ENCODE results near the gene MNT. TPM values are rescaled to one million over a fixed set of nuclear protein-coding genes. Genes with fewer than 3 reads are reported as not detected.

MNT gene
- total RNA-seq, 1 experiment from 2014 or later = 38.9 TPM

- H2BK120ac ChIP-seq (ENCODE audit: low read depth, low read length, poor library complexity, severe bottlenecking) = no peak overlapping the region
Measured at GRCh38 chr17:2421315-2422147, 20.7 kb upstream of the MNT start.

More at GRCh38 chr17:2421315-2422147, 20.7 kb upstream of the MNT start:
- H3K9me3 ChIP-seq (ENCODE audit: control insufficient read depth, low read depth, low read length) = no peaks in the 10 kb centered on the region
- H2AK5ac ChIP-seq (ENCODE audit: insufficient read length, low read length) = no peak overlapping the region
- H2BK15ac ChIP-seq (ENCODE audit: low read depth, low read length) = no peak overlapping the region
- H3K27me3 ChIP-seq (ENCODE audit: insufficient read depth, low read length) = no peaks in the 10 kb centered on the region
- peaks cover 2 to 3% of the 10 kb centered on the region in 2 experiments; a peak in 2 of 4 replicates for H3K4me1 Mint-ChIP-seq
- no CpG with 5 or more reads among the region's 27 CpGs for WGBS (ENCODE audit: extremely low coverage, insufficient read length, low lambda C conversion rate)
- H4K5ac ChIP-seq (ENCODE audit: insufficient read length, low read depth, low read length) = no peak overlapping the region
- H2BK12ac ChIP-seq (ENCODE audit: insufficient read length, low read depth, low read length) = no peak overlapping the region
- H3K56ac ChIP-seq (ENCODE audit: insufficient read length, low read depth, low read length) = peak overlapping the region; percentile 41
- H3K4me3 Mint-ChIP-seq = no peak overlapping the region
- H3K79me2 ChIP-seq (ENCODE audit: insufficient read depth, low read length) = no peaks in the 10 kb centered on the region
- H3K79me1 ChIP-seq (ENCODE audit: insufficient read depth, low read depth, low read length, poor library complexity, severe bottlenecking) = no peaks in the 10 kb centered on the region
- H3T11ph ChIP-seq (ENCODE audit: low read length) = no peak overlapping the region
- H3K27ac ChIP-seq (ENCODE audit: insufficient read length, low read depth, low read length) = no peak overlapping the region
- H3K4me2 ChIP-seq (ENCODE audit: insufficient read depth, insufficient read length, low read length) = no peak overlapping the region
- H3K27me3 Mint-ChIP-seq (ENCODE audit: low read depth) = no peaks in the 10 kb centered on the region
- H4K8ac ChIP-seq (replicated peaks; ENCODE audit: insufficient read length, low read depth, low read length) = no peak overlapping the region
- no peak overlapping the region for H3K18ac ChIP-seq (ENCODE audit: insufficient read length, low read depth, low read length)
- H3K27ac Mint-ChIP-seq = peak overlapping the region in 2 of 3 experiments; percentile 10 to 73; a peak in 3 of 7 replicates
- H3K4me1 ChIP-seq (ENCODE audit: insufficient read depth, low read length) = no peaks in the 10 kb centered on the region
- H3K14ac ChIP-seq (ENCODE audit: insufficient read depth, low read length) = no peak overlapping the region
- H3K23ac ChIP-seq (ENCODE audit: insufficient read length, low read depth, low read length) = no peak overlapping the region
- no peak for DNase-seq
- no peaks in the 10 kb centered on the region for H4K20me1 ChIP-seq (ENCODE audit: control insufficient read depth, insufficient read depth, insufficient read length)
- no peaks in the 10 kb centered on the region for H3K23me2 ChIP-seq (ENCODE audit: insufficient read length, low read depth, low read length, poor library complexity, severe bottlenecking)
- peaks cover 21 to 59% (median 45%) of the 10 kb centered on the region in 3 experiments; a peak in 6 of 7 replicates for H3K36me3 Mint-ChIP-seq (ENCODE audit: insufficient read depth in 1 of 3, low read depth in 3 of 3)
- no peak overlapping the region for H2BK5ac ChIP-seq (ENCODE audit: insufficient read length, low read length)
- no peak overlapping the region for H4K91ac ChIP-seq (ENCODE audit: insufficient read length, low read depth, low read length)
- TF ChIP-seq, protein P1, sequence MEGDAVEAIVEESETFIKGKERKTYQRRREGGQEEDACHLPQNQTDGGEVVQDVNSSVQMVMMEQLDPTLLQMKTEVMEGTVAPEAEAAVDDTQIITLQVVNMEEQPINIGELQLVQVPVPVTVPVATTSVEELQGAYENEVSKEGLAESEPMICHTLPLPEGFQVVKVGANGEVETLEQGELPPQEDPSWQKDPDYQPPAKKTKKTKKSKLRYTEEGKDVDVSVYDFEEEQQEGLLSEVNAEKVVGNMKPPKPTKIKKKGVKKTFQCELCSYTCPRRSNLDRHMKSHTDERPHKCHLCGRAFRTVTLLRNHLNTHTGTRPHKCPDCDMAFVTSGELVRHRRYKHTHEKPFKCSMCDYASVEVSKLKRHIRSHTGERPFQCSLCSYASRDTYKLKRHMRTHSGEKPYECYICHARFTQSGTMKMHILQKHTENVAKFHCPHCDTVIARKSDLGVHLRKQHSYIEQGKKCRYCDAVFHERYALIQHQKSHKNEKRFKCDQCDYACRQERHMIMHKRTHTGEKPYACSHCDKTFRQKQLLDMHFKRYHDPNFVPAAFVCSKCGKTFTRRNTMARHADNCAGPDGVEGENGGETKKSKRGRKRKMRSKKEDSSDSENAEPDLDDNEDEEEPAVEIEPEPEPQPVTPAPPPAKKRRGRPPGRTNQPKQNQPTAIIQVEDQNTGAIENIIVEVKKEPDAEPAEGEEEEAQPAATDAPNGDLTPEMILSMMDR (conservative IDR thresholded peaks at IDR 0.05) = peak; percentile 52; the same call in 2 of the 3 replicates
- H3K9ac ChIP-seq (ENCODE audit: extremely low read depth, insufficient read length, low read length) = no peak overlapping the region
- no peak overlapping the region for H2BK20ac ChIP-seq (ENCODE audit: low read depth, low read length, poor library complexity, severe bottlenecking)
- no peak overlapping the region for H2AFZ ChIP-seq (ENCODE audit: low read length)
- H3K4ac ChIP-seq (ENCODE audit: low read depth, low read length) = no peak overlapping the region
- H3K9me3 Mint-ChIP-seq = no peaks in the 10 kb centered on the region

All from H9 (cell line).